Left colon (tissue), 2 donors: ENCODE data around the gene HSFX3. TPM values are rescaled to one million over a fixed set of nuclear protein-coding genes. Genes with fewer than 3 reads are reported as not detected.
"Not testable (repeated sequence)": the region's sequence is repeated elsewhere in the genome, so short reads cannot be mapped to it uniquely, and the experiment has no call there.

ENCODE experiments used
- ATAC-seq: fragments of 200-7000 bp; cut with Tn5 transposase; one replicate; pipeline ENCODE4 v1.9.1; 2020; ENCODE audit warnings: mild to moderate bottlenecking, moderate library complexity
- DNase-seq, 2 donors: peaks; one replicate each; pipeline ENCODE4 v3.0.0-alpha.2; 2020
- intact Hi-C, 2 donors: fragments of 100-400 bp; cut with DNase I in 1 of 2; cut with micrococcal nuclease in 1 of 2; formaldehyde crosslinking; loops; one replicate each; pipeline versions ENCODE4 v1.11.2 to v1.14.0; 2022; cut with DNase I, micrococcal nuclease
- total RNA-seq, 2 donors: library from RNA; stranded (reverse); fragmentation: NEBNext Ultra II Directional; extraction: Animal tissue kit (Norgen Biotek cat#: 25700); gene quantifications; one replicate each; pipeline ENCODE4 v1.2.1, GENCODE V29; 2021
- donor health status: DM: no; HTN: no; CAD: no.
- donor health status: DM: yes; HTN: yes; CAD: no.

Gene HSFX3
- total RNA-seq, 2 donors from 2014 or later: not detected

DNA sequence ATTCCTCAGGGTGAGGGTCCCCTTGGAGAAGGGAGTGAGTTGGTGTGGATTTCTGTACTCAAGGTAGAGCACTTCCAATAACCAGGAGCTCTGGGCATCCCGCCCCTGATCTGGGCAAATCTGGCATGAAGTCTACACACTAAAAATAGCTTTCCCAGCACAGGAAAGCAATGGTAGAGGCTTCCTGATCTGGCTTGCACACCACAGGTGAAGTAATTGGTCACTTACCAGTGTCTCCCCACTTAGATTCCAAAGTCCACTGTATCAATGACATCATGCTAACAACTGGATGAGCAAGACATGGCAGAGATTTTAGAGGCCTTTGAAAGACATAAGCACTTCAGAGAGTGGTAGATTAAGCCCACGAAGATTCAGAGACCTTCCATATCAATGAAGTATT lies 26.8 kb downstream of the HSFX3 start:
- intact Hi-C loops: no loop called here
- DNase-seq (no peak), ATAC-seq (peak; percentile 85)

DNA sequence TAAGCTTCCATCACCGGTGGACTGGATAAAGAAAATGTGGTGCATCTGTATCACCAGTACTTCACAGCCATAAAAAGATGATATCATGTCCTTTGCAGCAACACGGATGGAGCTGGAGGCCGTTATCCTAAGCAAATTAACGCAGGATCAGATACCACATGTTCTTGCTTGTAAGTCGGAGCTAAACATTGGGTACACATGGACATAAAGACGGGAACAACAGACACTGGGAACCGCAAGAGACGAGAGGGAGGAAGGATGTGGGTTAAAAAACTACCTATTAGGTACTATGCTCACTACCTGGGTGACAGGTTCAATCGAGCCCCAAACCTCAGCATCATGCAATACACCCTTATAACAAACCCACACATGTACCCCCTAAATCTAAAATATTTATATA lies 28.3 kb downstream of the HSFX3 start:
- ATAC-seq (no peak), DNase-seq (no peak)
- intact Hi-C loops: no loop called here

- intact Hi-C loops, DNase-seq, ATAC-seq: not testable (repeated sequence)
Observed at GRCh38 chrX:149520636-149521277, 29.0 kb downstream of the HSFX3 start.

GRCh38 chrX:149518236-149518635 lies 31.5 kb downstream of the HSFX3 start:
- ATAC-seq: no peak
- intact Hi-C loops: no loop called here
- DNase-seq: no peak

DNA sequence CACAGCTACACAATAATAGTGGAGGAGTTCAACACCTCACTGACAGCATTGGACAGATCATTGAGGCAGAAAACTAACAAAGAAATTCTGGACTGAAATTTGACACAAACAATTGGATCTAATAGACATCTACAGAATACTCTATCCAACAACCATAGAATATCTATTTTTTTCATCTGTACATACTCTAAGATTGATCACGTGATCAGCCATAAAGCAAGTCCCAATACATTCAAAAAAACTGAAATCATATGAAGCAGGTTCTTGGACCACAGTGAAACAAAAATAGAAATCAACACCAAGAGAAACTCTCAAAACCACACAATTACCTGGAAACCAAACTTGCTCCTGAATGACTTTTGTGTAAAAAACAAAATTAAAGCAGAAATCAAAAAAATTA lies 32.4 kb downstream of the HSFX3 start:
- DNase-seq (no peak), ATAC-seq (no peak)
- intact Hi-C loops: no loop called here

DNA sequence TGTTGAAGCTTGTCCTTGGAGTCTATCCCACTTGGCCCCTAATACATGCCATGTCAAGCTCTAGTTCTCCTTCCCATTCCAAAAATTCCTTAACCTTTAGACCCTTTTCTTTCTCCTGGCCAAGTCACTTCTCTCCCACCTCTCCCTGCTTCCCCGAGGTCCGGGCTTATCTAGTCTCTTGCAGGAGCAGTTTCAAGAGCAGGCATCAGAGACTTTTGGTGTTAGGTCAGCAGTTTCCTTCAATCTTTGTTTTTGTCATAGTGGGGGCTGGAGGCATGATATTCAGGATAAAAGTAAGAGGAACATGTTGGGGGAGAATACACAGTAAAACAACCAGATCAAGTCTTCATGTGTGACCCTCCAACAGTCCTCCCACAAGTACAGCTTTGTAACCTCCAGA lies 33.1 kb downstream of the HSFX3 start:
- ATAC-seq: no peak
- DNase-seq: no peak
- intact Hi-C loops: no loop called here

- intact Hi-C loops: no loop called here
- no peak for DNase-seq
- ATAC-seq: no peak
Observed at GRCh38 chrX:149515954-149516602, 33.6 kb downstream of the HSFX3 start.

- ATAC-seq (no peak), DNase-seq (no peak)
- intact Hi-C loops: no loop called here
Observed at GRCh38 chrX:149513825-149514428, 35.8 kb downstream of the HSFX3 start.

DNA sequence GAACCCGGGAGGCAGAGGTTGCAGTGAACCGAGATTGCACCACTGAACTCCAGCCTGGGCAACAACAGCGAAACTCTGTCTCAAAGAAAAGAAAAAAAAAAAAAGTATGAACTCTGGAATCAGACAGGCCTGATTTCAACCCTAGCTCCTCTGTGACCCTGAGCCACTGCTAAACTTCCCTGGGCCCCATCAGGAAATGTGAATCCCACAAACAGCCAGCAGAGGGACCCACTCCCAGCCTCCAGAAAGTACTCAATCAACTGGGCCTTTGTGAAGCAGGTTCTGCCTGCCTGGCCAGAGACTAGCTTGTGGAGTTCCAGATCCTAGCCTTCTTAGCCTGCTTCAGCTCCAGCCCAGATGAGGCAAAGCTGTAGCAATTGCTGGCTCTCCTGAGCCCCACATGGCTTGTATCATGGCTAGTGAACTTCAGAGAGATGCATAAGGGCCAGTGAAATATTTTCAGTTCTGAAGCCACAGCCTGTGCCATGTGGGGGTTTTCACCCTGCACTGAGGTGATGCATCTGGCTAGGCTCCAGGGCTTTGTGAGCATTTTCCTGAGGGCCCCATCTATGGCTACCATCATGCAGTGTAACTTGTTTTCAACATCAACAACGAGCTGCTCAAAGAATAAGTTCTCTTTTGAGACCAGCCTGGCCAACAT lies 37.4 kb downstream of the HSFX3 start:
- DNase-seq: peak in 1 of 2 donors; percentile 56
- intact Hi-C loops: no loop called here
- peak; percentile 88 for ATAC-seq

DNA sequence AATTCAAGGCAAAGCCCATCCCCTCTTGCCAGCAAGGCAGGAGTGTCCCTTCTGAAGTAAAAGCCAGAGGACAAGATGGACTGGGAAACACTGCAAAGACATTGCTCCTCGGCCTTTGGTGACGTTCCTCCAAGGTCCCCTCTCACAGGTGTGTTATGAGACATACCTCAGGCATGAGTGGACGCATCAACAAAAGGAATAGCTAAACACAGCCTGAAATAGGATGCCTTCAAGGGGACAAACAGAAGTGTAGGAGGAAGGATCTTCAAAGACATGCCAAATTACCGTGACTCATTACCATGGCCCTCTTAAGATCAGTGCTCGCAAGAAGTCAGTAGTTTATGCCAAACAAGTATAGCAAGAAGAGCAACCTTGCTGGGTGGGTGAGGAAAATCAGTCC lies 38.6 kb downstream of the HSFX3 start:
- intact Hi-C loops: no loop called here

DNA sequence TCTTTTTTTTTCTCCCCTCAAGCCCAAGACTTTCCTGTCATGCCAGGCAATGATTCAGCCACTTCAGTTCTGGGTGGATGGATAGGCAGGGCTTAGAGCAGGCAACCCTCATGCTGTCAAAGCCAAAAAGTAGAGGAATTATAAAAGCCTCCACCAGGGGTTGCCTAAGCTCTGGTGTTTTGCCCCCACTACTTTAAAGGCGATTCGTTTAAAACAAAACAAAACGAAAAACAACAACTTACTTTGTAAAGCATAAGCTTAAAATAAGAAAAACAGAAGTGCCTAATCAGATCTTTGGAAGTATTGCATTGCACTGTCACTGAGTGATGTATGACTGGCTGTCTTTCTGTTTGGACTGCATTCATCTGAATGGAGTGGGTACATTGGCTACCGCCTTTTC lies 39.3 kb downstream of the HSFX3 start:
- intact Hi-C loops: no loop called here
- ATAC-seq: no peak
- no peak for DNase-seq

More for the DNA sequence above, 38.6 kb downstream of the HSFX3 start:
- no peak for DNase-seq
- ATAC-seq: no peak

DNA sequence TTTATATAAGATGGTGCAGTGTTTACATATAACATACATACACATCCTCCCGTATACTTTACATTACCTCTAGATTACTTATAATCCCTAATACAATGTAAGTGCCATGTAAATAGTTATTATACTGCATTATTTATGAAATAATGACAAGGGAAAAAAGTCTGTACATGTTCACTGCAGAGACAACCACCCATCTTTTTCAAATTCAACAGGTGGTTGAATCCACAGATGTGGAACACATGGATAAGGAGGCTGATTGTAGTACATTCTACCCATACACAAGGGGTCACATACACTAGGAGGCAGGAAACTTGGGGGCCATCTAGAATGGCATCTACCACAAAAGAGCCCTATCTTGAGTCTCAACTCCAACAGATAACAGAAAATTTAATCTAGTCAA lies 41.3 kb downstream of the HSFX3 start:
- intact Hi-C loops: no loop called here
- ATAC-seq (no peak), DNase-seq (no peak)

- DNase-seq (no peak), ATAC-seq (no peak)
- intact Hi-C loops: no loop called here
Observed at GRCh38 chrX:149506349-149506748, 43.4 kb downstream of the HSFX3 start.

DNA sequence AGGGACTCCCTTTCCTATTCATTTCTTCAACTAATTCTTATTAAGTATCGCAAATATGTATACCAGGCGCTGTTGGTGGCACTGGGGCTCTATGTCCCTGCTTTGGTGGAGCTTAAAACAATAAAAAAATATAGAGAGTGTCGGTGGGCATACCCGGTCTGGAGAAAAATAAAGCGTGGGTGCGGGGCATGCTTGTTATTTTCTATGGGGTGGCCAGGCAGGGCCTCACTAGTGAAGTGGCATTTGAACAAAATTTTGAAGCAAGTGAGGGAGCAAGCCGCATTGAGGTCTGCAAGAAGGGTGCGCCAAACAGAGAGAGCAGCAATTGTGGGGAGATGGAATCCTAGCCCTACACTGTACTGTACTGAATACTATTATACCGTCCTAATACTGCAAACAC lies 44.1 kb downstream of the HSFX3 start:
- intact Hi-C loops: no loop called here
- ATAC-seq (no peak), DNase-seq (no peak)

DNA sequence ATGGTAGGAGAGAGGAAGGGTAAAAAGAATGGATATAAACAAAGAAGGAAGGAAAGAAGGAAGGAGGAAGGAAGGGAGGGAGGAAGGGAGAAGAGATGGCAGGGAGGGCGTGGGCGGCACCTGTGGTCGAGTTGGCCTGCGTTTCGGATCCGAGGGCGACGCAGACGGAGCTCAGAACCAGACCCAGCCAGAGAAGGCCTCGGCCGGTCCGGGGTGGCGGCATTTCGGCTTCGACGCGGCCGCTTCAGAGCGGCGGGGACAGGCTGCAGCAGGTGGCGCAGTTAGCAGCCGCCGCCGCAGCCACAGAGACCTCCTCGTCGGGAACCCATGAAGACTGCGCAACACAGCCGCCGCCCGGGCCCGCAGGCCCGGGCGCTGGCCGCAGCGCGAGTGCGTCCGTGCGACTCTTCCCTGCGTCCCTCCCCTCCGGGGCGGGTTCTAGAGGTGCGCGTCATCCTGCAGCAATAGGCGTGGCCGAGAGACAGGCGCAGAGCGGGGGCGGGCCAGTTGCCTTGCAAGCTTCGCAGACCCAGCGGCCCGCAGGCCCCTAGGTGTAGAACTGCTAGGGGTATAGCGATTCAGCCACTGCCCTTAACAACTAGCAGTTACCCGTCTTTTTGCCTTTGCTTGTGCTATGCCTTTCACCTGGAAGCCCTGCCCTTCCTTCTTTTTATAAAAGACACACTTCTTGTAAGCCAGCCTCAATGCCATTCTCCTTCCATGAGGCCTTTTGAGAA lies 44.6 kb downstream of the HSFX3 start, which contains the start of gene IDS:
Gene IDS (minus strand): TSS at position 392 of the 737 bp plus-strand sequence. CDS start 169 bp downstream, at position 223.
- DNase-seq (peak; percentile 91), ATAC-seq (peak; percentile 98)
- intact Hi-C loops: no loop called here

DNA sequence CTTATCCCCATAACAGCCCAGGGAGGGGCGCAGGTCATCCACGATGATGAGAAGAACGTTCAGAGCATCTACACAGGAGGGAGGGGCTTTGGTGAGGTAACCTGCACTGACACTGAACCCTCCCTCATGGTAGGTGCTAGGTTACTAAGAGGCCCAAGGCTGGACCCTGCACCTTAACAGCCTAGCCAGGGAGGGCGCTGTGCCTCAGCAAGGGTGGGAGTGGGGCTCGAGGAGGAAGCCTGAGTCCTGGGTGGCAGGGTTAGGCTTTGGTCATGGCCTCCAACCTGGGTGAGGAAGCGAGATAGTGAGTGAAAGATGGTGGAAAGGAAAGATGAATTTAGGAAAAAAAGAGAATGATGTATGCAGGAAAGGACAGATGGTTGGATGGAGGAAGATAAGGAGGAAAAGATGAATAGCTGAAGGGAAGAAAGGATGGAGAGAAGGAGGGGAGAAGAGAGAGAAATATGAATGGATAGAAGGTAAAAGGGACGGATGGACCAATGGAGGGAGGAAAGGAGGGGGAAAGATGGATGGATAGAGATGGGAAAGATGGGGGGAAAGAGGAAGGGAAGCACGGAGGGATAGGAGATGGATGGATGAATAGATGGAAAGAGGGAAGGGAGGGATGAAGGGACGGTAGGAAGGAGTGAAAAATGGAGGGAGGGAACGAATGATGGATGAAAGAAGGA lies 45.4 kb downstream of the HSFX3 start:
- DNase-seq (peak in 1 of 2 donors; percentile 42), ATAC-seq (peak; percentile 18)
- intact Hi-C loops: no loop called here

DNA sequence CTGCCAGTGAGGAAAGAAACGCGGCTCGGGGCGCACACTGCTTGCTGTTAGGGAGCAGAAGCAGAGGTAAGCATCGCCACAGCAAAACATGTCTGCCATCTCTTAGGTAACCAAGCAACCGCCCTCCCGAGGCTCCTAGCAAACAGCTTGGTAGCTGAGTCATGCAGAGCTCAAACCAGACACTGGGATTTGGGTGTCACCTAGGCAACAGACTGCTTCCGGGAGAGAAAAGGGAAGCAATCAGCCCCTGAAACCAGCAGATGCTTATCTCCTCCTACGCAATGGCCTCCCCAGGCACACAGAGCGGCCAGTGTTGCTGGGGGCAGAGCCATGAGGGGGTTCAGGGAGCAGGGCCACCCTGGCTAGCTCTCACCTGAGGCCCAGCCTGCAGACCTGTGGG lies 46.3 kb downstream of the HSFX3 start:
- DNase-seq, ATAC-seq, intact Hi-C loops: not testable (repeated sequence)

GRCh38 chrX:149502923-149503322 lies 46.8 kb downstream of the HSFX3 start:
- DNase-seq, ATAC-seq, intact Hi-C loops: not testable (repeated sequence)
